ENCODE results near the gene FOXF1. TPM values are rescaled to one million over a fixed set of nuclear protein-coding genes. Genes with fewer than 3 reads are reported as not detected.

Gene FOXF1
- polyA plus RNA-seq, 1 donor (not counting 4 experiments of a cell fraction or from before 2014, with no cell fraction given): not detected

DNA sequence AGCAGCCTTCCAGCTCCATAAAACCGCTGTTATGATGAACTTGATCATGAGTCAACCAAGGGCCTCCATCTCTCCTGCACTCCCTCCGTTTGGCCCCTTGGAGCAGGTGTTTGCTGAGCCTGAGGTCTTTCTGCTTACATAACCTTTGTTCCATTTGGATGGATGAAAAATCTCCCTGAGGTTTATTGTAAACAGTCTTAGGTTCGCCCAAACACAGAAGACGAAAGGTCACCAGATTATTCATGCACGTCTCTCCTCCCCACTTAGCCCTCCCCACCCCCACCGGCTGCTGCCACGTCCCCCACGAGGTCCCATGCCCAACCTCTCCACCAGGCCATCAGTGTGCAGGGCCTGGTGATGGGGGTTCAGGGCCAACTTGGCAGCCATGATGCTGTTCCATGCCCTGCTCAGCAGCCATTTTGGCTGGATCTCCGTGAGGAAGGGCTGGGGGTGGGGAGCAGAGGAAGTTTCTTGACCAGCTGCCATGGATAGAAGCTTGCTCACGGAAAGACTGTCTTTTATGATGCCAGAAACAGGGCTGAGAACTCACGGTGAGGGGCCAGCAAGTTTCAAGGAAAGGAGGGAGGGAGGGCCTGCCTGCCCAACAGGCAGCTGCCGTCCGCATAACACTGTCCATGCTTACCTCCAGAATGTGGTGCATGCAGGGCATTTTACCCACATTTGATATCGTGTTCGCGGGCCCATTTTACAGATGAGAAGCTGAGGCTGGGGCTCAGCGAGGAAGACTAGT, 47.8 kb upstream of the FOXF1 start:
- no peak overlapping the region for H3K4me2 ChIP-seq (ENCODE audit: control insufficient read depth, extremely low read depth, insufficient read depth, low read depth, low read length)
- H3K27me3 ChIP-seq (ENCODE audit: control insufficient read depth, extremely low read depth, insufficient read depth, low read length): no peaks in the 10 kb centered on the region
- no peaks in the 10 kb centered on the region for H3K4me1 ChIP-seq (ENCODE audit: control insufficient read depth, extremely low read depth, insufficient read depth, low read length)
- FAIRE-seq: no peak
- TF ChIP-seq, protein P1, sequence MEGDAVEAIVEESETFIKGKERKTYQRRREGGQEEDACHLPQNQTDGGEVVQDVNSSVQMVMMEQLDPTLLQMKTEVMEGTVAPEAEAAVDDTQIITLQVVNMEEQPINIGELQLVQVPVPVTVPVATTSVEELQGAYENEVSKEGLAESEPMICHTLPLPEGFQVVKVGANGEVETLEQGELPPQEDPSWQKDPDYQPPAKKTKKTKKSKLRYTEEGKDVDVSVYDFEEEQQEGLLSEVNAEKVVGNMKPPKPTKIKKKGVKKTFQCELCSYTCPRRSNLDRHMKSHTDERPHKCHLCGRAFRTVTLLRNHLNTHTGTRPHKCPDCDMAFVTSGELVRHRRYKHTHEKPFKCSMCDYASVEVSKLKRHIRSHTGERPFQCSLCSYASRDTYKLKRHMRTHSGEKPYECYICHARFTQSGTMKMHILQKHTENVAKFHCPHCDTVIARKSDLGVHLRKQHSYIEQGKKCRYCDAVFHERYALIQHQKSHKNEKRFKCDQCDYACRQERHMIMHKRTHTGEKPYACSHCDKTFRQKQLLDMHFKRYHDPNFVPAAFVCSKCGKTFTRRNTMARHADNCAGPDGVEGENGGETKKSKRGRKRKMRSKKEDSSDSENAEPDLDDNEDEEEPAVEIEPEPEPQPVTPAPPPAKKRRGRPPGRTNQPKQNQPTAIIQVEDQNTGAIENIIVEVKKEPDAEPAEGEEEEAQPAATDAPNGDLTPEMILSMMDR (optimal IDR thresholded peaks at IDR 0.05 in 1 of 3, IDR thresholded peaks at IDR 0.05 in 1 of 3, conservative IDR thresholded peaks at IDR 0.05 in 1 of 3; ENCODE audit: extremely low read depth in 1 of 3, insufficient read depth in 2 of 3, low read length in 3 of 3): no peak
- no peak for TF ChIP-seq EZH2 (IDR thresholded peaks at IDR 0.05; ENCODE audit: low read length)
- no peak overlapping the region for H3K27ac ChIP-seq (ENCODE audit: control insufficient read depth, insufficient read depth, low read length)
- dilution Hi-C loops (cut with MboI; ENCODE audit: extremely low pct_ligation_motif_present, low sequenced_read_pairs): no loop called here
- no peaks in the 10 kb centered on the region for H3K36me3 ChIP-seq (ENCODE audit: control insufficient read depth in 2 of 2, extremely low read depth in 1 of 2, insufficient read depth in 2 of 2, low read length in 2 of 2)
- no peaks in the 10 kb centered on the region for H4K20me1 ChIP-seq (ENCODE audit: control insufficient read depth, extremely low read depth, insufficient read depth, low read length)
- no peak overlapping the region for H3K4me3 ChIP-seq (ENCODE audit: control insufficient read depth in 2 of 3, extremely low read depth in 1 of 3, insufficient read depth in 2 of 3, low read depth in 1 of 3, low read length in 3 of 3)
- no peak overlapping the region for H2AFZ ChIP-seq (ENCODE audit: control insufficient read depth, low read length)
- H3K9me1 ChIP-seq (ENCODE audit: control insufficient read depth, extremely low read depth, insufficient read depth, low read length): no peaks in the 10 kb centered on the region
- DNase-seq (ENCODE audit: low read depth, low spot score): no peak
- no peak overlapping the region for H3K9ac ChIP-seq (ENCODE audit: control insufficient read depth, extremely low read depth, insufficient read depth, low read length)
- no peaks in the 10 kb centered on the region for H3K79me2 ChIP-seq (ENCODE audit: control insufficient read depth, insufficient read depth, low read length)
- H3K9me3 ChIP-seq (ENCODE audit: control insufficient read depth, low read depth, low read length): peaks cover 7% of the 10 kb centered on the region

DNA sequence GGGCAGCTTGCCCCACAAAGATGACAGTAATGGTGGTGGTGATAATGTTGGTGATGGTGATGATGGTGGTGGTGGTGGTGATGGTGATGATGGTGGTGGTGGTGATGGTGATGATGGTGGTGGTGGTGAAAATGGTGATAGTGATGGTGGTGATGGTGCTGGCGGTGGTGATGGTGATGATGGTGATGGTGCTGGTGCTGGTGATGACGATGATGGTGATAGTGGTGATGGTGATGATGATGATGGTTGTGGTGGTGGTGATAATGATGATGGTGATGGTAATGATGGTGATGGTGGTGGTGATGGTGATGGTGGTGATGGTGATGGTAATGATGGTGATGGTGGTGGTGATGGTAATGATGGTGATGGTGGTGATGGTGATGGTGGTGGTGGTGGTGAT, 46.3 kb upstream of the FOXF1 start:
- H3K27me3 ChIP-seq (ENCODE audit: control insufficient read depth, extremely low read depth, insufficient read depth, low read length): no peaks in the 10 kb centered on the region
- DNase-seq (ENCODE audit: low read depth, low spot score) (no peak), FAIRE-seq (no peak)
- dilution Hi-C loops (cut with MboI; ENCODE audit: extremely low pct_ligation_motif_present, low sequenced_read_pairs): no loop called here
- H3K4me2 ChIP-seq (ENCODE audit: control insufficient read depth, extremely low read depth, insufficient read depth, low read depth, low read length): no peak overlapping the region
- peaks cover 7% of the 10 kb centered on the region for H3K9me3 ChIP-seq (ENCODE audit: control insufficient read depth, low read depth, low read length)
- no peak overlapping the region for H2AFZ ChIP-seq (ENCODE audit: control insufficient read depth, low read length)
- no peaks in the 10 kb centered on the region for H3K36me3 ChIP-seq (ENCODE audit: control insufficient read depth in 2 of 2, extremely low read depth in 1 of 2, insufficient read depth in 2 of 2, low read length in 2 of 2)
- no peak overlapping the region for H3K27ac ChIP-seq (ENCODE audit: control insufficient read depth, insufficient read depth, low read length)
- no peak overlapping the region for H3K4me3 ChIP-seq (ENCODE audit: control insufficient read depth in 2 of 3, extremely low read depth in 1 of 3, insufficient read depth in 2 of 3, low read depth in 1 of 3, low read length in 3 of 3)
- no peak for TF ChIP-seq EZH2 (IDR thresholded peaks at IDR 0.05; ENCODE audit: low read length)
- TF ChIP-seq, protein P1 (optimal IDR thresholded peaks at IDR 0.05 in 1 of 3, IDR thresholded peaks at IDR 0.05 in 1 of 3, conservative IDR thresholded peaks at IDR 0.05 in 1 of 3; ENCODE audit: extremely low read depth in 1 of 3, insufficient read depth in 2 of 3, low read length in 3 of 3): no peak
- H3K9me1 ChIP-seq (ENCODE audit: control insufficient read depth, extremely low read depth, insufficient read depth, low read length): no peaks in the 10 kb centered on the region
- no peak overlapping the region for H3K9ac ChIP-seq (ENCODE audit: control insufficient read depth, extremely low read depth, insufficient read depth, low read length)
- no peaks in the 10 kb centered on the region for H3K4me1 ChIP-seq (ENCODE audit: control insufficient read depth, extremely low read depth, insufficient read depth, low read length)
- H3K79me2 ChIP-seq (ENCODE audit: control insufficient read depth, insufficient read depth, low read length): no peaks in the 10 kb centered on the region
- no peaks in the 10 kb centered on the region for H4K20me1 ChIP-seq (ENCODE audit: control insufficient read depth, extremely low read depth, insufficient read depth, low read length)

Data from keratinocyte (primary cell).